Activated T-helper 2 cell treated with anti-CD3 and anti-CD28 coated beads, Interferon-gamma antibody, Interleukin-2, Interleukin-4, amounts not matched to agents 10 μg/mL and 5 μg/mL and 100 μg/mL, durations not matched to agents 14 hours and 24 hours and 36 hours (primary cell): ENCODE data around the gene HDAC4. TPM values are rescaled to one million over a fixed set of nuclear protein-coding genes. Genes with fewer than 3 reads are reported as not detected.

Source experiments
- DNase-seq: peaks from one replicate; pipeline ENCODE4 v3.0.0; 2021; ENCODE audit warnings: low spot score
- H3K27ac Mint-ChIP-seq: one replicate; pipeline ENCODE4 v1.8.0; 2021; ENCODE audit warnings: mixed read lengths
- H3K27me3 Mint-ChIP-seq: one replicate; pipeline ENCODE4 v1.8.0; 2021; ENCODE audit warnings: low read depth, mixed read lengths
- H3K36me3 Mint-ChIP-seq: one replicate; pipeline ENCODE4 v1.8.0; 2021; ENCODE audit warnings: low read depth, mixed read lengths
- H3K4me1 Mint-ChIP-seq: one replicate; pipeline ENCODE4 v1.8.0; 2021; ENCODE audit warnings: low read depth, mixed read lengths
- H3K4me3 Mint-ChIP-seq: one replicate; pipeline ENCODE4 v1.8.0; 2021; ENCODE audit warnings: low read depth, mild to moderate bottlenecking, moderate library complexity, mixed read lengths
- H3K9me3 Mint-ChIP-seq: one replicate; pipeline ENCODE4 v1.8.0; 2021; ENCODE audit warnings: mixed read lengths
- intact Hi-C: fragments of 100-400 bp; cut with micrococcal nuclease; formaldehyde crosslinking; loops from one replicate; pipeline ENCODE4 v1.15.1; 2023
- total RNA-seq: library from RNA; stranded (reverse); gene quantifications from 2 replicates; pipeline ENCODE4 v1.2.3, GENCODE V29; 2022

HDAC4 gene
- total RNA-seq, 1 donor from 2014 or later = 44.8 TPM

- peaks cover 42% of the 10 kb centered on the region for H3K27me3 Mint-ChIP-seq
- no peak for DNase-seq
- no peaks in the 10 kb centered on the region for H3K9me3 Mint-ChIP-seq
- H3K4me1 Mint-ChIP-seq = peaks cover 4% of the 10 kb centered on the region
- no peak overlapping the region for H3K4me3 Mint-ChIP-seq
- H3K36me3 Mint-ChIP-seq = no peaks in the 10 kb centered on the region
- intact Hi-C loops = no loop called here
- no peak overlapping the region for H3K27ac Mint-ChIP-seq
Measured at GRCh38 chr2:239438995-239439753, 38.4 kb upstream of the HDAC4 start.

- peaks cover 8% of the 10 kb centered on the region for H3K4me1 Mint-ChIP-seq
- DNase-seq = no peak
- H3K4me3 Mint-ChIP-seq = no peak overlapping the region
- H3K36me3 Mint-ChIP-seq = peaks cover 4% of the 10 kb centered on the region
- peaks cover 41% of the 10 kb centered on the region for H3K27me3 Mint-ChIP-seq
- H3K27ac Mint-ChIP-seq = no peak overlapping the region
- intact Hi-C loops = no loop called here
- peaks cover 5% of the 10 kb centered on the region for H3K9me3 Mint-ChIP-seq
Measured at GRCh38 chr2:239438368-239438767, 37.5 kb upstream of the HDAC4 start.

DNA sequence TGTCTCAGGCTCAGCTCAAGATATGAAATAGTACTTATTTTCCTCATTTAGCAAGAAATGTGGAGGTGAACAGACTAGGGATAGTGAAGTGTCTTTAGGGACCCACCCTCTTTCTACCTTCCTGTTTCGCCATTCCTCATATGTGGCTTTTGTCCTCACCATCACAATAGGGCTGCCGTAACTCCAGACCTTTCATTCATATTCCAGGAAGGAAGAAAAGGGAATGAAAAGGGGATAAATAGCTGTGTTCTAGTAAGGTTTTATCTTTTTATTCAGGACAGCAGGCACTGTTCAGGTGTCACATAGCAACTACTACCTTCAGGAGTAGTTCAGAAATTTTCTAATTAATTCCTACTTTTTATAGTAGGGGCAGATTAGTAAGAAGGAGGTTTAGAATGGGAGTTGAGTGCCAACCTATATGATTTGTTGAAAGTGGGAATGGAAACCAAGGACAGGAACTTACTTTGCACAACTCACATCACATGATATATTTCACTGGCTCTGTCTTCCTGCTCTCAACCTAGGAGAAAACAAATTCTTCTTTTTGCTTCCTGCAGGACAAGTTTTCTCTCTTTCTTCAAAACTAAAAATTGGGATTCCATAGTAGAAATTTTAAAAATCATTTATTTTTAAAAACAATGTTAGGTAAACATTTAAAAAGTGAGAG is 36.0 kb upstream of the HDAC4 start:
- Mint-ChIP-seq H3K27ac (no peak overlapping the region), H3K27me3 (peaks cover 33% of the 10 kb centered on the region), H3K4me1 (peaks cover 11% of the 10 kb centered on the region), H3K4me3 (no peak overlapping the region), H3K9me3 (peaks cover 5% of the 10 kb centered on the region), H3K36me3 (peaks cover 4% of the 10 kb centered on the region)
- DNase-seq = no peak
- intact Hi-C loops = no loop called here

DNA sequence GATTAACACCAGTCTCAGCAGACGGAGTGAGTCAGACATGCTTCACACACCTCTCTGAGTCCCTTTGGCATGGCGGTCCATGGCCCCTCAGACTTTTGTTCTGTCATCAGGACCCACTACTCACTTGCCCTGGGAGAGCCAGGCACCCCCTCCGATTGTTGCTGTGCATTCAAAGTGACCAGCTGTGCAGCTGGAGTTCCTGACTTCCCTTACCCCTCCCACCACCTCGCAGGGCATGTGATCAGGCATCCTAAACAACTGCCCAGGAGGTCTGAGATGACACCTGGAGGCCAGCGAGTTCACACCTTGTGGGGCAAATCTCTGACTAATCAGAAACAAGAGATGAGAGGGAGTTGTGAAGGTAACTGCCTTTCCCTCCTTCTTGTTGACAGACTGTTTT is 35.3 kb upstream of the HDAC4 start:
- intact Hi-C loops = no loop called here
- DNase-seq = no peak
- no peak overlapping the region for H3K4me3 Mint-ChIP-seq
- no peak overlapping the region for H3K27ac Mint-ChIP-seq
- H3K4me1 Mint-ChIP-seq = peaks cover 7% of the 10 kb centered on the region
- peaks cover 5% of the 10 kb centered on the region for H3K9me3 Mint-ChIP-seq
- H3K36me3 Mint-ChIP-seq = peaks cover 4% of the 10 kb centered on the region
- H3K27me3 Mint-ChIP-seq = peaks cover 26% of the 10 kb centered on the region

- intact Hi-C loops = no loop called here
- peaks cover 7% of the 10 kb centered on the region for H3K4me1 Mint-ChIP-seq
- peaks cover 8% of the 10 kb centered on the region for H3K27me3 Mint-ChIP-seq
- no peak for DNase-seq
- H3K36me3 Mint-ChIP-seq = peaks cover 4% of the 10 kb centered on the region
- H3K4me3 Mint-ChIP-seq = no peak overlapping the region
- peak overlapping the region; percentile 26 for H3K27ac Mint-ChIP-seq
- H3K9me3 Mint-ChIP-seq = peaks cover 5% of the 10 kb centered on the region
Measured at GRCh38 chr2:239433777-239434403, 33.1 kb upstream of the HDAC4 start.

GRCh38 chr2:239432174-239432573 is 31.4 kb upstream of the HDAC4 start:
- Mint-ChIP-seq H3K4me3 (no peak overlapping the region), H3K27me3 (peaks cover 12% of the 10 kb centered on the region), H3K4me1 (peaks cover 7% of the 10 kb centered on the region), H3K36me3 (peaks cover 4% of the 10 kb centered on the region), H3K9me3 (peaks cover 5% of the 10 kb centered on the region), H3K27ac (no peak overlapping the region)
- intact Hi-C loops = no loop called here
- no peak for DNase-seq

DNA sequence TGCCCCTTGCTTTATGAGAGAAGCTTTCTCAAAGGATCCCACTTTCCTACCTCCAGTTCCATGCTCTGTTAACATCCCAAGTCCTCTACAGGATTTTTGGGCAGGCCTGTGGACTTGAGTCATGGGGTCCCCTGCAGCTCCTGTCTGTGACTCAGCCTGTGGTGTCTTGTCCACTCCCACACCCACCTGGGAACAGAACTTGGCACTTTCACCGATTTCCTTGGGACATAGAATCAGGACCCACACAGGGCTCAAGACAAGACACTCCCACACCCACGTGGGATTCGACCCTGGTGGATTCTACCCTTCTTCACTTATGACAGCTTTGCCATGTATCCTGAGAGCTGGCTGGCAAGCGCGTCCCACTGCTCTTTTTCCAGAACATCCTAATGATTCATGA is 30.7 kb upstream of the HDAC4 start:
- Mint-ChIP-seq H3K9me3 (peaks cover 5% of the 10 kb centered on the region), H3K36me3 (peaks cover 4% of the 10 kb centered on the region), H3K4me1 (peaks cover 7% of the 10 kb centered on the region), H3K27ac (no peak overlapping the region), H3K27me3 (peaks cover 16% of the 10 kb centered on the region), H3K4me3 (no peak overlapping the region)
- DNase-seq = no peak
- intact Hi-C loops = no loop called here

GRCh38 chr2:239429473-239430350 is 28.9 kb upstream of the HDAC4 start:
- Mint-ChIP-seq H3K9me3 (peaks cover 5% of the 10 kb centered on the region), H3K36me3 (peaks cover 4% of the 10 kb centered on the region), H3K27me3 (peaks cover 17% of the 10 kb centered on the region), H3K4me1 (peaks cover 7% of the 10 kb centered on the region), H3K27ac (no peak overlapping the region), H3K4me3 (no peak overlapping the region)
- intact Hi-C loops = no loop called here
- DNase-seq = no peak

DNA sequence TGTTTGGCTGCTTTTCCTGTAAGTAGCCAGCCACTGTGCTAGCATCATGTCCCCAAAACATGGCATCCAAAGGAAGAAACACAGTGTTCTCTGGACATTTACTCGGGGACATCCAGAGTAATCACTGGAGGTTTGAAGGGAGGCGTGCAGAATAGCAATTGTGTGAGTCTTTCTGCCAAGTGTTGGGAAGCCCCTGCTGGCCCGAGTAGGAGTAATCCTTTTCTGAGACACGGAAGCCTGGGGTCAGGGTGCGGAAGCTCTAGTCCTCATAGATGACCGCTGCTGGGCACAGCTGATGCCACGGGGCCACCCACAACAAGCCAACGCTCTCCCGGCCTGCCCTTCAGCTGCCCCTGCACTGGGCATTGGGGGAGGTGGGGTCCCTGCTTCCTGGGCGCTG is 24.8 kb upstream of the HDAC4 start:
- H3K27ac Mint-ChIP-seq = no peak overlapping the region
- no peak overlapping the region for H3K4me3 Mint-ChIP-seq
- intact Hi-C loops = no loop called here
- no peaks in the 10 kb centered on the region for H3K9me3 Mint-ChIP-seq
- H3K4me1 Mint-ChIP-seq = no peaks in the 10 kb centered on the region
- DNase-seq = no peak
- peaks cover 21% of the 10 kb centered on the region for H3K27me3 Mint-ChIP-seq
- H3K36me3 Mint-ChIP-seq = no peaks in the 10 kb centered on the region

DNA sequence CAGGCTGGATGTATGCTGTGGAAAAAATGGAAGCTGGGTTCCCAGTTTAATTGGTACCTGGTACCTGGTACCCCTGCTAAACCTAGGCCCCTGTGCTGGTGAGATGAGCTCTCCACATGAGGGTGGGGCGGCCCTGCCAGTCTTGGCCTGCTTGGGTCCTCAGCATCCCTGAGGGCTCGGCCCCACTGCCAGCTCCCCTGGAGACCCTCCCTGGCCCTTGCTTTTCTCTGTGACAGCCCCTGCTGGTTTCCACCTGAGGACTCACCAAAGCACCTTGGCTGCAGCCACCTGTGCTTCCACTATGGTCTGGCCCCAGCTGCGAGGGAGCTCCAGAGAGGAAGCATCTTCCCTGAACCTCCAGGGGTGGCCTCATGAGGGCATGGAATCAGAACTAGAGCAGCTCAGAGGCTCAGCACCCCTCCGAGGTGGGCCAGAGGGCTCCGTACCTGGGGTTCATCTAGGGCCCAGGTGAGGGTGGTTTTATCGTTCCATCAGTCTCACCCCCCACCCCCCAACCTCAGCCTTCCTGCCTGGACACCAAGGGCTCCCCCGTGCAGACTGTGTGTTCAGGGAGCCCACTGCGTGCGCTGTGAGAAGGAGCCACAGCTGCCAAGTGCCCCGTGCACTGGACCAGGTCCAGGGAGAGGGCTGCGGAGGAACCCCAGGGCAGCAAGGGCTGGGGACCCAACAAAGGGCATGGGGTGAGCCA is 23.7 kb upstream of the HDAC4 start:
- no peaks in the 10 kb centered on the region for H3K4me1 Mint-ChIP-seq
- intact Hi-C loops = no loop called here
- no peaks in the 10 kb centered on the region for H3K9me3 Mint-ChIP-seq
- peaks cover 26% of the 10 kb centered on the region for H3K27me3 Mint-ChIP-seq
- no peak for DNase-seq
- H3K36me3 Mint-ChIP-seq = no peaks in the 10 kb centered on the region
- H3K4me3 Mint-ChIP-seq = no peak overlapping the region
- no peak overlapping the region for H3K27ac Mint-ChIP-seq

- Mint-ChIP-seq H3K27me3 (peaks cover 29% of the 10 kb centered on the region), H3K36me3 (no peaks in the 10 kb centered on the region)
Measured at GRCh38 chr2:239423551-239423950, 22.7 kb upstream of the HDAC4 start.

GRCh38 chr2:239421851-239422250 is 21.0 kb upstream of the HDAC4 start:
- peaks cover 26% of the 10 kb centered on the region for H3K27me3 Mint-ChIP-seq
- intact Hi-C loops = no loop called here
- H3K27ac Mint-ChIP-seq = no peak overlapping the region
- no peak for DNase-seq
- no peaks in the 10 kb centered on the region for H3K36me3 Mint-ChIP-seq
- H3K4me1 Mint-ChIP-seq = peaks cover under 1% of the 10 kb centered on the region
- H3K4me3 Mint-ChIP-seq = no peak overlapping the region
- H3K9me3 Mint-ChIP-seq = no peaks in the 10 kb centered on the region

More at GRCh38 chr2:239423551-239423950, 22.7 kb upstream of the HDAC4 start:
- H3K9me3 Mint-ChIP-seq = no peaks in the 10 kb centered on the region
- no peak overlapping the region for H3K4me3 Mint-ChIP-seq
- DNase-seq = no peak
- no peak overlapping the region for H3K27ac Mint-ChIP-seq
- intact Hi-C loops = no loop called here
- no peaks in the 10 kb centered on the region for H3K4me1 Mint-ChIP-seq
